Tibial nerve (tissue), 3 donors: Measurements from ENCODE around the gene S100A11.

Experiments used
- CTCF ChIP-seq, 5 experiments: fragments of 200-600 bp in 3 of 5; fragments of 450-650 bp in 2 of 5; sonication (generic) in 3 of 5; IDR thresholded peaks; one replicate each; pipeline ENCODE4 v1.5.1; 2016 to 2019; ENCODE audit warnings: antibody characterized with exemption in 5 of 5, mild to moderate bottlenecking in 3 of 5, moderate library complexity in 2 of 5
- POLR2A ChIP-seq, 2 donors: fragments of 450-650 bp; IDR thresholded peaks; one replicate each; pipeline ENCODE4 v1.6.1; 2017; ENCODE audit warnings: antibody characterized with exemption in 2 of 2, mild to moderate bottlenecking in 2 of 2, moderate library complexity in 2 of 2

GRCh38 chr1:152061952-152062351, 25.1 kb upstream of the S100A11 start:
- TF ChIP-seq CTCF (IDR thresholded peaks at IDR 0.05) (no peak), POLR2A (IDR thresholded peaks at IDR 0.05) (no peak)
